H1 (cell line): ENCODE measurements around the gene PRSS16. TPM values are rescaled to one million over a fixed set of nuclear protein-coding genes. Genes with fewer than 3 reads are reported as not detected.
A peak's percentile ranks its signal among the peaks of the same experiment; 100 is the strongest.

Experiments used
- CTCF ChIA-PET: fragments of 300-600 bp; sonication (Branson Sonifier 250); formaldehyde crosslinking; loops from one replicate; lab custom pipeline; 2021; ENCODE audit not compliant: partially characterized antibody; lab: Charles Lee
- POLR2A ChIA-PET: fragments of 300-600 bp; sonication (Branson Sonifier 250); formaldehyde crosslinking; loops from one replicate; lab custom pipeline; 2021; ENCODE audit warnings: inconsistent platforms; ENCODE audit not compliant: partially characterized antibody; lab: Charles Lee
- DNase-seq, 2 experiments: peaks; one replicate each; pipeline versions ENCODE4 v3.0.0 to v3.0.0-alpha.2; 2010 to 2022; ENCODE audit warnings: low spot score in 2 of 2, low read depth in 1 of 2, mixed read lengths in 1 of 2
- FAIRE-seq: peaks from 2 replicates; lab custom pipeline; 2011; peaks lifted over from hg19 to GRCh38; lab: Jason Lieb, UNC
- H2AFZ ChIP-seq: 2 replicates; pipeline ENCODE4 v1.8.1; 2012; ENCODE audit warnings: low read length, inconsistent platforms
- H2AK5ac ChIP-seq: 2 replicates; pipeline ENCODE4 v1.6.1; 2013; ENCODE audit warnings: low read depth, low read length
- H2BK120ac ChIP-seq: replicated peaks from 2 replicates; pipeline ENCODE3; 2013; ENCODE audit warnings: low read depth, low read length, inconsistent platforms
- H2BK12ac ChIP-seq: 2 replicates; pipeline ENCODE4 v1.6.1; 2013; ENCODE audit warnings: low read depth, low read length
- H2BK15ac ChIP-seq: 2 replicates; pipeline ENCODE4 v1.6.1; 2013; ENCODE audit warnings: low read length
- H2BK20ac ChIP-seq: 2 replicates; pipeline ENCODE4 v1.6.1; 2013; ENCODE audit warnings: low read length
- H2BK5ac ChIP-seq: 2 replicates; pipeline ENCODE4 v1.6.1; 2013; ENCODE audit warnings: low read depth, low read length
- H3K14ac ChIP-seq: 2 replicates; pipeline ENCODE4 v1.6.1; 2013; ENCODE audit warnings: inconsistent platforms; ENCODE audit not compliant: insufficient read length
- H3K18ac ChIP-seq: 2 replicates; pipeline ENCODE4 v1.6.1; 2013; ENCODE audit warnings: low read length; ENCODE audit errors: extremely low read depth
- H3K23ac ChIP-seq: 2 replicates; pipeline ENCODE4 v1.6.1; 2013; ENCODE audit warnings: inconsistent platforms; ENCODE audit not compliant: insufficient read length
- H3K23me2 ChIP-seq: 2 replicates; pipeline ENCODE4 v1.6.1; 2013; ENCODE audit warnings: low read depth, low read length
- H3K27ac ChIP-seq: 2 replicates; pipeline ENCODE4 v1.6.1; 2011; ENCODE audit warnings: low read depth, low read length, inconsistent platforms
- H3K27me3 ChIP-seq, 4 experiments: replicated peaks in 1 of 4; 1 replicate in 1 of 4; 2 replicates in 3 of 4; pipeline versions ENCODE4 v1.6.1 to v1.8.1; 2011 to 2013; ENCODE audit warnings: low read length in 3 of 4, mild to moderate bottlenecking in 3 of 4, inconsistent platforms in 2 of 4, mixed read lengths in 2 of 4, moderate library complexity in 1 of 4; ENCODE audit not compliant: control insufficient read depth in 3 of 4, insufficient read depth in 3 of 4; ENCODE audit errors: extremely low read depth in 1 of 4
- H3K36me3 ChIP-seq, 4 experiments: 2 replicates each; pipeline versions ENCODE4 v1.6.1 to v1.8.1; 2011 to 2013; ENCODE audit warnings: mild to moderate bottlenecking in 4 of 4, low read length in 3 of 4, moderate library complexity in 2 of 4, control low read depth in 1 of 4, inconsistent platforms in 1 of 4; ENCODE audit not compliant: insufficient read depth in 4 of 4, control insufficient read depth in 2 of 4
- H3K4ac ChIP-seq: replicated peaks from 2 replicates; pipeline ENCODE3; 2013; ENCODE audit warnings: low read length, low read depth, mixed read lengths, inconsistent platforms; ENCODE audit not compliant: insufficient read length
- H3K4me1 ChIP-seq, 4 experiments: replicated peaks in 1 of 4; 1 replicate in 1 of 4; 2 replicates in 3 of 4; pipeline versions ENCODE4 v1.6.1 to v1.8.1; 2011 to 2013; ENCODE audit warnings: low read length in 3 of 4, inconsistent platforms in 2 of 4, mixed read lengths in 1 of 4; ENCODE audit not compliant: insufficient read depth in 4 of 4, control insufficient read depth in 3 of 4
- H3K4me2 ChIP-seq, 2 experiments: 2 replicates each; pipeline versions ENCODE4 v1.6.1 to v1.8.1; 2011 to 2013; ENCODE audit warnings: low read depth in 2 of 2, low read length in 2 of 2, control low read depth in 1 of 2, inconsistent platforms in 1 of 2, mild to moderate bottlenecking in 1 of 2; ENCODE audit not compliant: insufficient read depth in 1 of 2
- H3K4me3 ChIP-seq, 4 experiments: fragments of 200-600, 300-600 bp in 1 of 4; sonication (generic), shearing (Covaris generic), sonication (Bioruptor Twin) in 1 of 4; 2 replicates each; pipeline versions ENCODE4 v1.5.1 to v1.8.1; 2011 to 2016; ENCODE audit warnings: low read length in 4 of 4, low read depth in 3 of 4, control low read depth in 2 of 4, inconsistent platforms in 2 of 4, mild to moderate bottlenecking in 2 of 4, mixed read lengths in 1 of 4, moderate library complexity in 1 of 4; ENCODE audit not compliant: insufficient read depth in 2 of 4; ENCODE audit errors: extremely low read depth in 1 of 4
- H3K56ac ChIP-seq: replicated peaks from 2 replicates; pipeline ENCODE3; 2013; ENCODE audit warnings: low read depth, mild to moderate bottlenecking, mixed read lengths, low read length, inconsistent platforms; ENCODE audit not compliant: insufficient read length
- H3K79me1 ChIP-seq: 2 replicates; pipeline ENCODE4 v1.6.1; 2013; ENCODE audit warnings: low read depth, low read length, control low read depth
- H3K79me2 ChIP-seq, 2 experiments: 2 replicates each; pipeline versions ENCODE4 v1.6.1 to v1.8.1; 2012 to 2013; ENCODE audit warnings: low read length in 2 of 2, mild to moderate bottlenecking in 2 of 2, inconsistent platforms in 1 of 2; ENCODE audit not compliant: insufficient read depth in 2 of 2, control insufficient read depth in 1 of 2
- H3K9ac ChIP-seq, 4 experiments: replicated peaks in 1 of 4; 1 replicate in 1 of 4; 2 replicates in 3 of 4; pipeline versions ENCODE4 v1.6.1 to v1.8.1; 2011 to 2013; ENCODE audit warnings: low read depth in 3 of 4, low read length in 3 of 4, control low read depth in 2 of 4, mild to moderate bottlenecking in 2 of 4, moderate library complexity in 2 of 4, inconsistent platforms in 1 of 4; ENCODE audit errors: extremely low read depth in 1 of 4
- H3K9me3 ChIP-seq, 2 experiments: 2 replicates each; pipeline versions ENCODE4 v1.6.1 to v1.8.1; 2012 to 2013; ENCODE audit warnings: mild to moderate bottlenecking in 2 of 2, moderate library complexity in 2 of 2, control low read depth in 1 of 2, inconsistent platforms in 1 of 2, low read depth in 1 of 2, low read length in 1 of 2, mixed read lengths in 1 of 2; ENCODE audit not compliant: insufficient read depth in 2 of 2
- H4K20me1 ChIP-seq, 2 experiments: replicated peaks in 1 of 2; 2 replicates each; pipeline versions ENCODE3 to v1.8.1; 2011 to 2013; ENCODE audit warnings: inconsistent platforms in 2 of 2, low read length in 2 of 2, mild to moderate bottlenecking in 1 of 2; ENCODE audit not compliant: insufficient read depth in 2 of 2, control insufficient read depth in 1 of 2
- H4K5ac ChIP-seq: 2 replicates; pipeline ENCODE4 v1.6.1; 2013; ENCODE audit warnings: low read length, low read depth, mixed read lengths, inconsistent platforms; ENCODE audit not compliant: insufficient read length
- H4K8ac ChIP-seq: 2 replicates; pipeline ENCODE4 v1.8.0; 2013; ENCODE audit warnings: mild to moderate bottlenecking, moderate library complexity, low read length, inconsistent platforms; ENCODE audit not compliant: insufficient read depth; ENCODE audit errors: extremely low read depth
- H4K91ac ChIP-seq: replicated peaks from 2 replicates; pipeline ENCODE3; 2013; ENCODE audit warnings: low read length, mixed read lengths, inconsistent platforms; ENCODE audit not compliant: insufficient read length
- ASH2L ChIP-seq: fragments of 200-600, 300-600 bp; sonication (generic); IDR thresholded peaks from one replicate; pipeline ENCODE4 v1.7.1; 2017; ENCODE audit warnings: low read length
- TBP ChIP-seq: IDR thresholded peaks from 2 replicates; pipeline ENCODE4 v1.6.1; 2011; ENCODE audit warnings: low read depth, low read length, improper control_type of control experiment
- WGBS, 2 experiments: shearing (Covaris generic) in 1 of 2; methylation state at CpG; one replicate each; pipeline versions ENCODE4 v1.1.6 to v1.1.7; 2013 to 2015; ENCODE audit warnings: low lambda C conversion rate in 2 of 2, mixed read lengths in 2 of 2, inconsistent platforms in 1 of 2, low coverage in 1 of 2, missing lambda C conversion rate in 1 of 2; ENCODE audit not compliant: insufficient replicate concordance in 2 of 2, insufficient coverage in 1 of 2, insufficient read length in 1 of 2; ENCODE audit errors: extremely low coverage in 1 of 2, missing lambda C conversion rate in 1 of 2; 5-methylcytosine and 5-hydroxymethylcytosine counted together
- polyA plus RNA-seq, 7 experiments: library from polyadenylated mRNA; depleted of rRNA in 3 of 7; stranded (reverse) in 5 of 7; unstranded in 2 of 7; fragments of >200 nt in 5 of 7; fragments of 200-250 nt in 2 of 7; gene quantifications; 1 replicate in 5 of 7; 2 replicates in 1 of 7; 4 replicates in 1 of 7; pipeline versions ENCODE4 v1.2.1 to v1.2.3, GENCODE V29; 2011 to 2013; ENCODE audit warnings: missing spikeins in 2 of 7, mixed read lengths in 2 of 7
- total RNA-seq: library from RNA; stranded (reverse); fragmentation: NEBNext Ultra II Directional; extraction: Animal tissue kit (Norgen Biotek cat#: 25700); gene quantifications from 2 replicates; pipeline ENCODE4 v1.2.1, GENCODE V29; 2021

The PRSS16 gene
- total and polyA plus RNA-seq, 2 of the 8 experiments (the other 6 are each of a cell fraction or from before 2014, with no cell fraction given) = 20.2 to 38.9 TPM

- POLR2A ChIA-PET = interaction anchor here (1.2 to 2.2 kb wide), 2 partner anchors 32 to 76 kb away, joined by 5 to 7 read pairs; a partner anchor contains a TSS
- Histone ChIP-seq H2BK120ac (no peak overlapping the region), H2BK15ac (no peak overlapping the region), H2AFZ (no peak overlapping the region), H4K20me1 (no peaks in the 10 kb centered on the region), H3K4ac (no peak overlapping the region), H3K36me3 (no peaks in the 10 kb centered on the region; a peak in 1 of 8 replicates), H4K5ac (no peak overlapping the region), H3K14ac (no peak overlapping the region), H3K18ac (no peak overlapping the region), H3K79me1 (no peaks in the 10 kb centered on the region), H3K4me1 (peaks cover 0 to 10% (median 0%) of the 10 kb centered on the region in 4 experiments; a peak in 3 of 7 replicates), H3K4me2 (peak overlapping the region; percentile 58 to 71; a peak in 3 of 4 replicates), H2BK5ac (no peak overlapping the region), H3K79me2 (no peaks in the 10 kb centered on the region), H4K91ac (no peak overlapping the region), H2BK12ac (no peak overlapping the region), H3K56ac (no peak overlapping the region), H4K8ac (no peak overlapping the region), H2AK5ac (no peak overlapping the region), H3K23ac (no peak overlapping the region), H2BK20ac (no peak overlapping the region), H3K9me3 (no peaks in the 10 kb centered on the region), H3K23me2 (peaks cover 2% of the 10 kb centered on the region; the same call in 1 of the 2 replicates), H3K9ac (no peak overlapping the region), H3K27me3 (no peaks in the 10 kb centered on the region), H3K4me3 (peak overlapping the region in 2 of 4 experiments; percentile 39 to 60; a peak in 2 of 8 replicates), H3K27ac (no peak overlapping the region)
- FAIRE-seq (no peak), DNase-seq (no peak)
- TF ChIP-seq ASH2L = no peak
- peak; percentile 97 for TF ChIP-seq TBP
- CTCF ChIA-PET = interaction anchor here (1.0 to 2.0 kb wide), 3 partner anchors 21 to 32 kb away, joined by 4 to 7 read pairs (median 4); no protein-coding TSS in a partner anchor
- 53% methylated on average over 18 of the region's 18 CpGs; no CpG with 5 or more reads in 1 of the 2 experiments for WGBS, 2 experiments
These were observed 37.7 kb upstream of the PRSS16 start for GRCh38 chr6:27209659-27210269.
